Measurements from ENCODE around the gene RRM2. TPM values are rescaled to one million over a fixed set of nuclear protein-coding genes. Genes with fewer than 3 reads are reported as not detected.

RRM2 gene
- total RNA-seq: 1.3 and 5.1 TPM in 2 replicates

DNA sequence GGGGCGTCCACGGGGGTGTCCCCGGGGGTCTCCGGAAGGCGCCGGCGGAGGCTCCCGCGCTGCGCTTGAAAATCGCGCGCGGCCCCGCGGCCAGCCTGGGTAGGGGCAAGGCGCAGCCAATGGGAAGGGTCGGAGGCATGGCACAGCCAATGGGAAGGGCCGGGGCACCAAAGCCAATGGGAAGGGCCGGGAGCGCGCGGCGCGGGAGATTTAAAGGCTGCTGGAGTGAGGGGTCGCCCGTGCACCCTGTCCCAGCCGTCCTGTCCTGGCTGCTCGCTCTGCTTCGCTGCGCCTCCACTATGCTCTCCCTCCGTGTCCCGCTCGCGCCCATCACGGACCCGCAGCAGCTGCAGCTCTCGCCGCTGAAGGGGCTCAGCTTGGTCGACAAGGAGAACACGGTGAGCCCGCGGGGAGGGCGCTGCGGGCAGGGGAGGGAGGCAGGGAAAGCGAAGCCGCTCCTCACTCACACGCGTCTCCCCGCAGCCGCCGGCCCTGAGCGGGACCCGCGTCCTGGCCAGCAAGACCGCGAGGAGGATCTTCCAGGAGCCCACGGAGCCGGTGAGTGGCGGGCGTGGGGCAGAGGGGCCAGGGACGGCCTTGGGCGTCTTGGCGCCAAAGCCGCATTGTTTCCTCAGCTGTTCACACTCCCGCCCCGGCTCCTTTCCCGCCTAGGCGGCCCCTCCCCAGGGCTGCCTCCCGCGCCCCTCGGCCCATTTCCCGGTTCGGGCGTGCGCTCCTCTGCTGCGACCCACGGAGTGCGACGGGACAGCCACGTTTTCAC is at the start of gene RRM2:
Gene RRM2 (plus strand): TSS at position 240 of the 781 bp plus-strand sequence. CDS start 60 bp downstream, at position 300.

DNA sequence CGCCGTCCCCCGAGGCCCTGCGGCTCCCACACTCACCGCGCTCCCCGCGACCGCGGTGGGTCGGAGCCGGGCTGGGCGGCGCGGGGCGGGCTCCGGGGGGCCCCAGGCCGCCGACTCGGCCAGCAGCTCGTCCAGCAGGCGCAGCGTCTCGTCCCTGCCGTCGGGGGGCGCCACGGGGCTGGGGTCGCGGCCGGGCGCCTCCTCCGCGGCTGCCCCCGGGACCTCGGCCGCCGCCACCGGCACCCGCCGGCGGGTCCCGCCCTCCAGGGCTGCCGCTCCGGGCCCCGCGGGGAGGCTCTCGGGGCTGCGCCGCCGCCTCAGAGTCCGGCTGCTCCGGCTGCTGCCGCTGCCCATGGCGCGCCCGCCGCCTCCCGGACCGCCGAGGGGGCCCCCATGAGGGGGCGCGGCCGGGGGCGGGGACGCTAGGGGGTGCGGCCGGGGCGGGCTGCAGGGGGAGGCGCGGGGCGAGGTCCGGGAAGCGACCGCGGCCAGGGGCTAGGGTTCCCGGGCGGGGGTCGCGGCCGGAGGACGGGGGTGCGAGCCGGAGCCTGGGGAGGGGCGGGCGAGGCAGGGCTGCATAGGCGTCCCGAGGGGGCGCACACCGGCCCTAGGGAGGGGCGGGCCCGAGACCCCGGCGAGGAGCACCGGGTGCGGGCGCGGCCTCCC is 42.5 kb upstream of the RRM2 start, which contains the start of gene CYS1:
Gene CYS1 (minus strand): TSS at position 542 of the 666 bp plus-strand sequence. CDS start 188 bp downstream, at position 354.

Other genes with a start within 250 kb of the RRM2 start
- gene GRHL1, start 171.0 kb upstream of the RRM2 start, total RNA-seq: 14.1 and 45.8 TPM in 2 replicates
- gene KLF11, start 79.2 kb upstream of the RRM2 start, total RNA-seq: 10.0 and 10.8 TPM in 2 replicates
- 0.43 and 8.4 TPM in 2 replicates for gene CYS1, start 42.3 kb upstream of the RRM2 start, total RNA-seq
- gene HPCAL1, start 180.2 kb downstream of the RRM2 start, total RNA-seq: 12.4 and 42.7 TPM in 2 replicates